ENCODE results near the gene FBXO47. TPM values are rescaled to one million over a fixed set of nuclear protein-coding genes. Genes with fewer than 3 reads are reported as not detected.

Gene FBXO47
- total and polyA plus RNA-seq, 10 of the 15 experiments (the other 5 are each of a cell fraction or from before 2014, with no cell fraction given), result 0.04 to 0.06 (median 0.06) TPM; not detected in 7

GRCh38 chr17:38994026-38994425 lies 26.8 kb upstream of the FBXO47 start (continued):
- TF ChIP-seq NKRF (conservative IDR thresholded peaks at IDR 0.05) (no peak), IRF3 (IDR thresholded peaks at IDR 0.05) (no peak), NR2C1 (IDR thresholded peaks at IDR 0.05) (no peak), JUND (IDR thresholded peaks at IDR 0.05; ENCODE audit: low read depth, low read length) (no peak), MYC (IDR thresholded peaks at IDR 0.05; ENCODE audit: insufficient read depth, insufficient read length, insufficient replicate concordance, low read length, severe bottlenecking) (no peak), ZBTB40 (IDR thresholded peaks at IDR 0.05; ENCODE audit: borderline replicate concordance) (no peak), ATF3 (IDR thresholded peaks at IDR 0.05; ENCODE audit: borderline replicate concordance, extremely low read depth, low read depth, low read length) (no peak), STAT3 (IDR thresholded peaks at IDR 0.05; ENCODE audit: low read depth, low read length) (no peak), RCOR1 (conservative IDR thresholded peaks at IDR 0.05; ENCODE audit: low read depth, low read length) (no peak), HCFC1 (IDR thresholded peaks at IDR 0.05; ENCODE audit: low read length) (no peak)
